K562 (cell line): ENCODE measurements around the gene HTR1D. TPM values are rescaled to one million over a fixed set of nuclear protein-coding genes. Genes with fewer than 3 reads are reported as not detected.

Source experiments
- CHCHD3 ChIP-seq: fragments of 250-450 bp; sonication (Bioruptor Pico); IDR thresholded peaks from 2 replicates; pipeline ENCODE4 v2.1.2; 2022; ENCODE audit warnings: mild to moderate bottlenecking
- FOXA3 ChIP-seq, 2 experiments: fragments of 450-650 bp in 1 of 2; sonication (generic) in 1 of 2; formaldehyde crosslinking; IDR thresholded peaks in 1 of 2; conservative IDR thresholded peaks in 1 of 2; 2 replicates each; pipeline versions ENCODE4 v1.4.0 to v1.8.0; 2020 to 2022; ENCODE audit warnings: mild to moderate bottlenecking in 2 of 2, missing genetic modification reagents in 1 of 2
- MAFG ChIP-seq: fragments of 450-650 bp; conservative IDR thresholded peaks from 2 replicates; pipeline ENCODE4 v1.6.1; 2016; ENCODE audit warnings: missing genetic modification characterization, missing compliant biosample characterization
- POLR2AphosphoS2 ChIP-seq: IDR thresholded peaks from 2 replicates; pipeline ENCODE4 v1.6.1; 2012; ENCODE audit warnings: low read length, improper control_type of control experiment
- SETDB1 ChIP-seq: IDR thresholded peaks from one replicate; pipeline ENCODE4 v1.6.1; 2012; ENCODE audit warnings: low read length, control low read depth, inconsistent platforms
- SIN3A ChIP-seq, 2 experiments: fragments of 150-350 bp in 1 of 2; IDR thresholded peaks; 2 replicates each; pipeline ENCODE4 v1.6.1; 2011 to 2016; ENCODE audit warnings: borderline replicate concordance in 2 of 2, low read depth in 2 of 2, low read length in 2 of 2, mild to moderate bottlenecking in 2 of 2, moderate library complexity in 2 of 2; ENCODE audit not compliant: control insufficient read depth in 1 of 2
- SNRNP70 ChIP-seq: fragments of 200-400 bp; formaldehyde crosslinking; optimal IDR thresholded peaks from 2 replicates; pipeline ENCODE3; 2017; ENCODE audit warnings: low read depth, low read length
- TRIM24 ChIP-seq, 2 experiments: fragments of 450-650 bp; IDR thresholded peaks; 2 replicates each; pipeline ENCODE4 v1.6.1; 2016
- ZNF347 ChIP-seq: fragments of 450-650 bp; formaldehyde crosslinking; IDR thresholded peaks from 2 replicates; pipeline ENCODE4 v1.4.0; 2020; ENCODE audit warnings: low read depth, mild to moderate bottlenecking, moderate library complexity
- ZNF778 ChIP-seq: fragments of 450-650 bp; formaldehyde crosslinking; IDR thresholded peaks from 2 replicates; pipeline ENCODE4 v1.4.0; 2020; ENCODE audit warnings: mild to moderate bottlenecking, moderate library complexity
- ZSCAN32 ChIP-seq: fragments of 450-650 bp; formaldehyde crosslinking; IDR thresholded peaks from 2 replicates; pipeline ENCODE4 v1.4.0; 2020; ENCODE audit warnings: mild to moderate bottlenecking, moderate library complexity
- polyA plus RNA-seq, 8 experiments: library from polyadenylated mRNA; depleted of rRNA in 4 of 8; stranded (reverse) in 5 of 8; unstranded in 3 of 8; fragments of >200 nt; fragmentation: Nextera tagmentation in 2 of 8; fragmentation: Illumina TruSeq in 1 of 8; extraction: Ambion mirVana in 2 of 8; extraction: Trizol in 1 of 8; gene quantifications; 2 replicates each; pipeline versions ENCODE4 v1.2.1 to v1.2.3, GENCODE V29; 2011 to 2014; ENCODE audit warnings: inconsistent platforms in 1 of 8, missing spikeins in 1 of 8
- total RNA-seq, 7 experiments: library from RNA; depleted of rRNA in 6 of 7; stranded (reverse); fragments of >200 nt in 6 of 7; fragmentation: Illumina TruSeq in 2 of 7; extraction: Trizol in 2 of 7; gene quantifications; 2 replicates each; pipeline versions ENCODE4 v1.2.1 to v1.2.3, GENCODE V29; 2011 to 2021; ENCODE audit warnings: low replicate concordance in 1 of 7
- TF ChIP-seq, protein P1 (sequence below): fragments of 450-650 bp; IDR thresholded peaks from 2 replicates; pipeline ENCODE4 v1.6.1; 2016; ENCODE audit warnings: mild to moderate bottlenecking, moderate library complexity
- TF ChIP-seq, protein P2 (sequence below): fragments of 450-650 bp; IDR thresholded peaks from 2 replicates; pipeline ENCODE4 v1.6.1; 2017; ENCODE audit warnings: antibody characterized with exemption, mild to moderate bottlenecking

The HTR1D gene
- total and polyA plus RNA-seq, 9 of the 15 experiments (the other 6 are each of a cell fraction or from before 2014, with no cell fraction given), result 0.03 to 0.09 (median 0.04) TPM; not detected in 4

DNA sequence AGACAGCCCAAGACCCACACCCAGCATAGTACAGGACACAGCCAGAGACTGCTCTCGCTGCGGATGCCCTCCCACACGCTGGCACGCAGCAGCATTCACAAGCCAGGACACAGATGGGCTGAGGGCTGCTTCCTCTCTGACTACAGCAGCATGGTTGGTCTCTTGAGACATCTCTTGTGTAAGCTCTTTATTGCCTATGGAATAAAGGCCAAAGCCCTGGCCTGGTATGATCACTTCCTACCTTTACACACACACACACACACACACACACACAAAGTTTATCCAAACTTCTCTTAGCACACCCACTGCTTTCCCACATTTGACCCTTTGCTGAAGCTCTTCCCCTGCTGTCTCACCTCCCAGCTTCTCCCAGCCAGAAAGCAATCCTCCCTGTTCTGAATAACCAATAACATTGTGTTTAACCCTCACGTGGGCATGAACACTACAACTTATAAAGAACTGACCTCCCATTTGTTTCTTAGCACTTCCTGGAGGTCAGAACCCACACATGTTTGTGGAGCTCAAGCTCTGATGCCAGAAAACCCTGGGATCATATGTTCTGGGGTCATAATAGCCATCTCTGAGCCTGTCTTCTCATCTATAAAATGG lies 47.5 kb downstream of the HTR1D start (continued):
- TF ChIP-seq, protein P1, sequence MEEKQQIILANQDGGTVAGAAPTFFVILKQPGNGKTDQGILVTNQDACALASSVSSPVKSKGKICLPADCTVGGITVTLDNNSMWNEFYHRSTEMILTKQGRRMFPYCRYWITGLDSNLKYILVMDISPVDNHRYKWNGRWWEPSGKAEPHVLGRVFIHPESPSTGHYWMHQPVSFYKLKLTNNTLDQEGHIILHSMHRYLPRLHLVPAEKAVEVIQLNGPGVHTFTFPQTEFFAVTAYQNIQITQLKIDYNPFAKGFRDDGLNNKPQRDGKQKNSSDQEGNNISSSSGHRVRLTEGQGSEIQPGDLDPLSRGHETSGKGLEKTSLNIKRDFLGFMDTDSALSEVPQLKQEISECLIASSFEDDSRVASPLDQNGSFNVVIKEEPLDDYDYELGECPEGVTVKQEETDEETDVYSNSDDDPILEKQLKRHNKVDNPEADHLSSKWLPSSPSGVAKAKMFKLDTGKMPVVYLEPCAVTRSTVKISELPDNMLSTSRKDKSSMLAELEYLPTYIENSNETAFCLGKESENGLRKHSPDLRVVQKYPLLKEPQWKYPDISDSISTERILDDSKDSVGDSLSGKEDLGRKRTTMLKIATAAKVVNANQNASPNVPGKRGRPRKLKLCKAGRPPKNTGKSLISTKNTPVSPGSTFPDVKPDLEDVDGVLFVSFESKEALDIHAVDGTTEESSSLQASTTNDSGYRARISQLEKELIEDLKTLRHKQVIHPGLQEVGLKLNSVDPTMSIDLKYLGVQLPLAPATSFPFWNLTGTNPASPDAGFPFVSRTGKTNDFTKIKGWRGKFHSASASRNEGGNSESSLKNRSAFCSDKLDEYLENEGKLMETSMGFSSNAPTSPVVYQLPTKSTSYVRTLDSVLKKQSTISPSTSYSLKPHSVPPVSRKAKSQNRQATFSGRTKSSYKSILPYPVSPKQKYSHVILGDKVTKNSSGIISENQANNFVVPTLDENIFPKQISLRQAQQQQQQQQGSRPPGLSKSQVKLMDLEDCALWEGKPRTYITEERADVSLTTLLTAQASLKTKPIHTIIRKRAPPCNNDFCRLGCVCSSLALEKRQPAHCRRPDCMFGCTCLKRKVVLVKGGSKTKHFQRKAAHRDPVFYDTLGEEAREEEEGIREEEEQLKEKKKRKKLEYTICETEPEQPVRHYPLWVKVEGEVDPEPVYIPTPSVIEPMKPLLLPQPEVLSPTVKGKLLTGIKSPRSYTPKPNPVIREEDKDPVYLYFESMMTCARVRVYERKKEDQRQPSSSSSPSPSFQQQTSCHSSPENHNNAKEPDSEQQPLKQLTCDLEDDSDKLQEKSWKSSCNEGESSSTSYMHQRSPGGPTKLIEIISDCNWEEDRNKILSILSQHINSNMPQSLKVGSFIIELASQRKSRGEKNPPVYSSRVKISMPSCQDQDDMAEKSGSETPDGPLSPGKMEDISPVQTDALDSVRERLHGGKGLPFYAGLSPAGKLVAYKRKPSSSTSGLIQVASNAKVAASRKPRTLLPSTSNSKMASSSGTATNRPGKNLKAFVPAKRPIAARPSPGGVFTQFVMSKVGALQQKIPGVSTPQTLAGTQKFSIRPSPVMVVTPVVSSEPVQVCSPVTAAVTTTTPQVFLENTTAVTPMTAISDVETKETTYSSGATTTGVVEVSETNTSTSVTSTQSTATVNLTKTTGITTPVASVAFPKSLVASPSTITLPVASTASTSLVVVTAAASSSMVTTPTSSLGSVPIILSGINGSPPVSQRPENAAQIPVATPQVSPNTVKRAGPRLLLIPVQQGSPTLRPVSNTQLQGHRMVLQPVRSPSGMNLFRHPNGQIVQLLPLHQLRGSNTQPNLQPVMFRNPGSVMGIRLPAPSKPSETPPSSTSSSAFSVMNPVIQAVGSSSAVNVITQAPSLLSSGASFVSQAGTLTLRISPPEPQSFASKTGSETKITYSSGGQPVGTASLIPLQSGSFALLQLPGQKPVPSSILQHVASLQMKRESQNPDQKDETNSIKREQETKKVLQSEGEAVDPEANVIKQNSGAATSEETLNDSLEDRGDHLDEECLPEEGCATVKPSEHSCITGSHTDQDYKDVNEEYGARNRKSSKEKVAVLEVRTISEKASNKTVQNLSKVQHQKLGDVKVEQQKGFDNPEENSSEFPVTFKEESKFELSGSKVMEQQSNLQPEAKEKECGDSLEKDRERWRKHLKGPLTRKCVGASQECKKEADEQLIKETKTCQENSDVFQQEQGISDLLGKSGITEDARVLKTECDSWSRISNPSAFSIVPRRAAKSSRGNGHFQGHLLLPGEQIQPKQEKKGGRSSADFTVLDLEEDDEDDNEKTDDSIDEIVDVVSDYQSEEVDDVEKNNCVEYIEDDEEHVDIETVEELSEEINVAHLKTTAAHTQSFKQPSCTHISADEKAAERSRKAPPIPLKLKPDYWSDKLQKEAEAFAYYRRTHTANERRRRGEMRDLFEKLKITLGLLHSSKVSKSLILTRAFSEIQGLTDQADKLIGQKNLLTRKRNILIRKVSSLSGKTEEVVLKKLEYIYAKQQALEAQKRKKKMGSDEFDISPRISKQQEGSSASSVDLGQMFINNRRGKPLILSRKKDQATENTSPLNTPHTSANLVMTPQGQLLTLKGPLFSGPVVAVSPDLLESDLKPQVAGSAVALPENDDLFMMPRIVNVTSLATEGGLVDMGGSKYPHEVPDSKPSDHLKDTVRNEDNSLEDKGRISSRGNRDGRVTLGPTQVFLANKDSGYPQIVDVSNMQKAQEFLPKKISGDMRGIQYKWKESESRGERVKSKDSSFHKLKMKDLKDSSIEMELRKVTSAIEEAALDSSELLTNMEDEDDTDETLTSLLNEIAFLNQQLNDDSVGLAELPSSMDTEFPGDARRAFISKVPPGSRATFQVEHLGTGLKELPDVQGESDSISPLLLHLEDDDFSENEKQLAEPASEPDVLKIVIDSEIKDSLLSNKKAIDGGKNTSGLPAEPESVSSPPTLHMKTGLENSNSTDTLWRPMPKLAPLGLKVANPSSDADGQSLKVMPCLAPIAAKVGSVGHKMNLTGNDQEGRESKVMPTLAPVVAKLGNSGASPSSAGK, result no peak; the same call in 1 of the 2 replicates
- TF ChIP-seq CHCHD3 (no peak), SNRNP70 (no peak), POLR2AphosphoS2 (no peak), TRIM24 (IDR thresholded peaks at IDR 0.05) (no peak), MAFG (tag) (no peak), SETDB1 (no peak), ZNF778 (CRISPR knock-in tag) (no peak), FOXA3 (CRISPR knock-in tag; conservative IDR thresholded peaks at IDR 0.05 in 1 of 2, IDR thresholded peaks at IDR 0.05 in 1 of 2) (no peak), ZSCAN32 (CRISPR knock-in tag) (no peak), SIN3A (IDR thresholded peaks at IDR 0.05; ENCODE audit: borderline replicate concordance in 2 of 2, control insufficient read depth in 1 of 2, low read depth in 2 of 2, low read length in 2 of 2) (no peak), ZNF347 (CRISPR knock-in tag) (no peak)
- TF ChIP-seq, protein P2, sequence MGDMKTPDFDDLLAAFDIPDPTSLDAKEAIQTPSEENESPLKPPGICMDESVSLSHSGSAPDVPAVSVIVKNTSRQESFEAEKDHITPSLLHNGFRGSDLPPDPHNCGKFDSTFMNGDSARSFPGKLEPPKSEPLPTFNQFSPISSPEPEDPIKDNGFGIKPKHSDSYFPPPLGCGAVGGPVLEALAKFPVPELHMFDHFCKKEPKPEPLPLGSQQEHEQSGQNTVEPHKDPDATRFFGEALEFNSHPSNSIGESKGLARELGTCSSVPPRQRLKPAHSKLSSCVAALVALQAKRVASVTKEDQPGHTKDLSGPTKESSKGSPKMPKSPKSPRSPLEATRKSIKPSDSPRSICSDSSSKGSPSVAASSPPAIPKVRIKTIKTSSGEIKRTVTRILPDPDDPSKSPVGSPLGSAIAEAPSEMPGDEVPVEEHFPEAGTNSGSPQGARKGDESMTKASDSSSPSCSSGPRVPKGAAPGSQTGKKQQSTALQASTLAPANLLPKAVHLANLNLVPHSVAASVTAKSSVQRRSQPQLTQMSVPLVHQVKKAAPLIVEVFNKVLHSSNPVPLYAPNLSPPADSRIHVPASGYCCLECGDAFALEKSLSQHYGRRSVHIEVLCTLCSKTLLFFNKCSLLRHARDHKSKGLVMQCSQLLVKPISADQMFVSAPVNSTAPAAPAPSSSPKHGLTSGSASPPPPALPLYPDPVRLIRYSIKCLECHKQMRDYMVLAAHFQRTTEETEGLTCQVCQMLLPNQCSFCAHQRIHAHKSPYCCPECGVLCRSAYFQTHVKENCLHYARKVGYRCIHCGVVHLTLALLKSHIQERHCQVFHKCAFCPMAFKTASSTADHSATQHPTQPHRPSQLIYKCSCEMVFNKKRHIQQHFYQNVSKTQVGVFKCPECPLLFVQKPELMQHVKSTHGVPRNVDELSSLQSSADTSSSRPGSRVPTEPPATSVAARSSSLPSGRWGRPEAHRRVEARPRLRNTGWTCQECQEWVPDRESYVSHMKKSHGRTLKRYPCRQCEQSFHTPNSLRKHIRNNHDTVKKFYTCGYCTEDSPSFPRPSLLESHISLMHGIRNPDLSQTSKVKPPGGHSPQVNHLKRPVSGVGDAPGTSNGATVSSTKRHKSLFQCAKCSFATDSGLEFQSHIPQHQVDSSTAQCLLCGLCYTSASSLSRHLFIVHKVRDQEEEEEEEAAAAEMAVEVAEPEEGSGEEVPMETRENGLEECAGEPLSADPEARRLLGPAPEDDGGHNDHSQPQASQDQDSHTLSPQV, result 0 out of 2 replicates have a peak, but pooled peaks have one; percentile 46
